Peyer's patch (tissue), 4 donors: Measurements from ENCODE around the gene MERTK. TPM values are rescaled to one million over a fixed set of nuclear protein-coding genes. Genes with fewer than 3 reads are reported as not detected.
A peak's percentile ranks its signal among the peaks of the same experiment; 100 is the strongest.

Source experiments
- DNase-seq, 3 donors: peaks; one replicate each; pipeline ENCODE4 v3.0.0-alpha.2; 2017 to 2019
- H3K27ac ChIP-seq, 4 donors: fragments of 200-600 bp; sonication (generic); one replicate each; pipeline ENCODE4 v1.5.1; 2016 to 2019
- H3K27me3 ChIP-seq, 2 donors: fragments of 200-600 bp; sonication (generic); one replicate each; pipeline ENCODE4 v1.5.1; 2019
- H3K36me3 ChIP-seq, 3 donors: fragments of 200-600 bp; sonication (generic); one replicate each; pipeline ENCODE4 v1.5.1; 2016 to 2019
- H3K4me1 ChIP-seq, 4 donors: fragments of 200-600 bp; sonication (generic); one replicate each; pipeline ENCODE4 v1.5.1; 2016 to 2019
- H3K4me3 ChIP-seq, 4 donors: fragments of 200-600 bp; sonication (generic); 1 replicate in 3 of 4; 2 replicates in 1 of 4; pipeline ENCODE4 v1.5.1; 2016 to 2019; ENCODE audit warnings: mild to moderate bottlenecking in 1 of 4
- H3K9me3 ChIP-seq, 4 donors: fragments of 200-600 bp; sonication (generic); one replicate each; pipeline ENCODE4 v1.5.1; 2016 to 2019; ENCODE audit warnings: mild to moderate bottlenecking in 1 of 4
- POLR2A ChIP-seq, 2 donors: fragments of 450-650 bp; IDR thresholded peaks; one replicate each; pipeline ENCODE4 v1.5.1; 2017; ENCODE audit warnings: antibody characterized with exemption in 2 of 2, mild to moderate bottlenecking in 2 of 2, moderate library complexity in 2 of 2
- total RNA-seq, 4 donors: library from RNA; depleted of rRNA; stranded (reverse); fragments of >200 nt; gene quantifications; one replicate each; pipeline ENCODE4 v1.1.0, GENCODE V29; 2016
- TF ChIP-seq, protein P1 (sequence below), 6 experiments: fragments of 450-650 bp in 4 of 6; fragments of 200-600 bp in 2 of 6; sonication (generic) in 1 of 6; IDR thresholded peaks; one replicate each; pipeline ENCODE4 v1.5.1; 2017 to 2019; ENCODE audit warnings: antibody characterized with exemption in 6 of 6, mild to moderate bottlenecking in 3 of 6, moderate library complexity in 1 of 6

MERTK gene
- total RNA-seq, 4 donors from 2014 or later = 8.6 to 56.9 (median 18.5) TPM

DNA sequence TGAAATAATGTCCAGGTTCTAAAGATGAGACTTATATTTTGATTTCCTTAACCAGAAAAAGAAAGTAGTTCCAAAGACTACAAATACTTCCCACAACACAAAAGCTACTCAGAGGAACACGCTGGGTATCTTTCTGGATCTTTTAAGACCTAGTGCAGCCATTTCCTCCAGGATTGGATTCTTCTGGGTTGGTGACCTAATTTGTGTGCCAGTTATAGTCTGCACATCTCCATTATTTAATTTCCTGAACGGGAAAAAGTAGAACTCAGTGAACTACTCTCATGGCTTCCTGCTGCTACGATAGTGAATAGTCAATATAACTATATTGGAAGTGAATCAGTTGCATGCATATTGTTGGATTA lies 158.2 kb downstream of the MERTK start:
- Histone ChIP-seq H3K4me3 (peak overlapping the region; percentile 59 to 91 (median 82)), H3K27me3 (no peaks in the 10 kb centered on the region), H3K4me1 (peaks cover 0 to 47% (median 8%) of the 10 kb centered on the region in 4 donors), H3K27ac (peak overlapping the region; percentile 91 to 97 (median 96)), H3K36me3 (peaks cover 0 to 11% (median 0%) of the 10 kb centered on the region in 3 donors), H3K9me3 (no peaks in the 10 kb centered on the region)
- no peak for DNase-seq
- TF ChIP-seq, protein P1, sequence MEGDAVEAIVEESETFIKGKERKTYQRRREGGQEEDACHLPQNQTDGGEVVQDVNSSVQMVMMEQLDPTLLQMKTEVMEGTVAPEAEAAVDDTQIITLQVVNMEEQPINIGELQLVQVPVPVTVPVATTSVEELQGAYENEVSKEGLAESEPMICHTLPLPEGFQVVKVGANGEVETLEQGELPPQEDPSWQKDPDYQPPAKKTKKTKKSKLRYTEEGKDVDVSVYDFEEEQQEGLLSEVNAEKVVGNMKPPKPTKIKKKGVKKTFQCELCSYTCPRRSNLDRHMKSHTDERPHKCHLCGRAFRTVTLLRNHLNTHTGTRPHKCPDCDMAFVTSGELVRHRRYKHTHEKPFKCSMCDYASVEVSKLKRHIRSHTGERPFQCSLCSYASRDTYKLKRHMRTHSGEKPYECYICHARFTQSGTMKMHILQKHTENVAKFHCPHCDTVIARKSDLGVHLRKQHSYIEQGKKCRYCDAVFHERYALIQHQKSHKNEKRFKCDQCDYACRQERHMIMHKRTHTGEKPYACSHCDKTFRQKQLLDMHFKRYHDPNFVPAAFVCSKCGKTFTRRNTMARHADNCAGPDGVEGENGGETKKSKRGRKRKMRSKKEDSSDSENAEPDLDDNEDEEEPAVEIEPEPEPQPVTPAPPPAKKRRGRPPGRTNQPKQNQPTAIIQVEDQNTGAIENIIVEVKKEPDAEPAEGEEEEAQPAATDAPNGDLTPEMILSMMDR (IDR thresholded peaks at IDR 0.05) = no peak
- TF ChIP-seq POLR2A (IDR thresholded peaks at IDR 0.05) = no peak

GRCh38 chr2:112059671-112060070 lies 161.3 kb downstream of the MERTK start:
- Histone ChIP-seq H3K27me3 (no peaks in the 10 kb centered on the region), H3K4me3 (no peak overlapping the region), H3K9me3 (no peaks in the 10 kb centered on the region), H3K36me3 (peaks cover 0 to 35% (median 0%) of the 10 kb centered on the region in 3 donors), H3K27ac (peak overlapping the region in 2 of 4 donors; percentile 32 to 40), H3K4me1 (peaks cover 0 to 33% (median 5%) of the 10 kb centered on the region in 4 donors)
- TF ChIP-seq, protein P1 (IDR thresholded peaks at IDR 0.05) = no peak
- no peak for TF ChIP-seq POLR2A (IDR thresholded peaks at IDR 0.05)
- no peak for DNase-seq

GRCh38 chr2:112061299-112061698 lies 162.9 kb downstream of the MERTK start:
- no peak overlapping the region for H3K4me3 ChIP-seq
- H3K27me3 ChIP-seq = no peaks in the 10 kb centered on the region
- H3K27ac ChIP-seq = no peak overlapping the region
- peaks cover 0 to 33% (median 5%) of the 10 kb centered on the region in 4 donors for H3K4me1 ChIP-seq
- TF ChIP-seq, protein P1 (IDR thresholded peaks at IDR 0.05) = no peak
- no peak for TF ChIP-seq POLR2A (IDR thresholded peaks at IDR 0.05)
- H3K36me3 ChIP-seq = peaks cover 0 to 49% (median 0%) of the 10 kb centered on the region in 3 donors
- DNase-seq = no peak
- H3K9me3 ChIP-seq = no peaks in the 10 kb centered on the region

DNA sequence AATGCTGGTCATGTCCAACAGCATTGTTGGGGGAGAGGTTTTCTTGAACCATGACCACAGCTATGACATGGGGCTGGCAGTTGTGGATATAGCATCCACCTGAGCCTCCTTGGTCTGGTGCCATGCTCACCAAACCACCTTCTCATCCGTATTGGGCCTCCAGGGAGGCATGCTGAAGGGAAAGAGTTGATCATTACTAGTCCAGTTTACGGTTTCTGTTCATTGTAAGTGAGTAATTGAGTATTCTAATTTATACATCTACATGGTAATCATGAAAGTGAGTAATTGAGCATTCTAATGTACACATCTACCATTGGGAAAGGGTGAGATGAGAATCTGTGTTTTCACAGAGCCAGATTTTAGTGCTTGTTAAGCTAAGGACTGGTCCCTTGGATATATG lies 163.4 kb downstream of the MERTK start:
- H3K9me3 ChIP-seq = no peaks in the 10 kb centered on the region
- peaks cover 0 to 28% (median 2%) of the 10 kb centered on the region in 4 donors for H3K4me1 ChIP-seq
- no peaks in the 10 kb centered on the region for H3K27me3 ChIP-seq
- DNase-seq = no peak
- H3K27ac ChIP-seq = no peak overlapping the region
- H3K4me3 ChIP-seq = no peak overlapping the region
- TF ChIP-seq POLR2A (IDR thresholded peaks at IDR 0.05) = no peak
- TF ChIP-seq, protein P1 (IDR thresholded peaks at IDR 0.05) = no peak
- peaks cover 0 to 54% (median 0%) of the 10 kb centered on the region in 3 donors for H3K36me3 ChIP-seq

DNA sequence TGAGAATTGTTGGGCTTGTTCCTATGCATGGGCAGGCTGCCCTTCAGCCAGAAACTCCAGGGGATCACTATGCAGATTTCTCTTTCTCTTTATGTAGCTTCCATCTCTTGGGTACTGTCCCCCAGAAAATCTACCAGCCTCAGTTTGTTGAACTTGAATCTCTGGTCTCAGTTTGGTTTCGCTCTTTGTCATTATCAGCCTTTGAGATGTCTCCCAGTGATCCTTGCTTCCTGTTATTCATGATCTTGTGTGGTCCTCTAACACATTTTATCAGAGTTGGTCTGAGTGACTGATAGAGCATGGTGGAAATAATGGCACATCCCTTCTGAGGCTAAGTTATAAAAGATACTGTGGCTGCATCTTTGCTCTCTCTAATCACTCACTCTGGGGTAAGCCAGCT lies 164.5 kb downstream of the MERTK start:
- peaks cover 0 to 18% (median 0%) of the 10 kb centered on the region in 4 donors for H3K4me1 ChIP-seq
- H3K27me3 ChIP-seq = no peaks in the 10 kb centered on the region
- TF ChIP-seq POLR2A (IDR thresholded peaks at IDR 0.05) = no peak
- TF ChIP-seq, protein P1 (IDR thresholded peaks at IDR 0.05) = no peak
- H3K36me3 ChIP-seq = peaks cover 0 to 65% (median 0%) of the 10 kb centered on the region in 3 donors
- no peak for DNase-seq
- H3K4me3 ChIP-seq = no peak overlapping the region
- H3K9me3 ChIP-seq = no peaks in the 10 kb centered on the region
- H3K27ac ChIP-seq = no peak overlapping the region

GRCh38 chr2:112065486-112065885 lies 167.1 kb downstream of the MERTK start:
- DNase-seq = no peak
- no peak overlapping the region for H3K4me3 ChIP-seq
- H3K4me1 ChIP-seq = no peaks in the 10 kb centered on the region
- H3K27me3 ChIP-seq = no peaks in the 10 kb centered on the region
- peaks cover 0 to 82% (median 0%) of the 10 kb centered on the region in 3 donors for H3K36me3 ChIP-seq
- no peak for TF ChIP-seq POLR2A (IDR thresholded peaks at IDR 0.05)
- TF ChIP-seq, protein P1 (IDR thresholded peaks at IDR 0.05) = no peak
- no peaks in the 10 kb centered on the region for H3K9me3 ChIP-seq
- no peak overlapping the region for H3K27ac ChIP-seq
